Endometrium (tissue), 2 donors: Measurements from ENCODE around the gene GBX2.

Source experiments
- FAIRE-seq: peaks from 2 replicates; lab custom pipeline; 2012; peaks lifted over from hg19 to GRCh38; lab: Jason Lieb, UNC
- donor health status: control.
- donor health status: control.

The GBX2 gene

GRCh38 chr2:236167297-236168109 is 683 bp downstream of the GBX2 start:
- no peak for FAIRE-seq

- no peak for FAIRE-seq
Observed at GRCh38 chr2:236166796-236167296, 1.3 kb downstream of the GBX2 start.

- no peak for FAIRE-seq
Observed at GRCh38 chr2:236165842-236166795, 2.1 kb downstream of the GBX2 start.

GRCh38 chr2:236164925-236165841 is 3.0 kb downstream of the GBX2 start:
- no peak for FAIRE-seq

GRCh38 chr2:236164201-236164924 is 3.8 kb downstream of the GBX2 start:
- FAIRE-seq, result no peak

GRCh38 chr2:236163471-236164200 is 4.5 kb downstream of the GBX2 start:
- no peak for FAIRE-seq

- no peak for FAIRE-seq
Observed at GRCh38 chr2:236162882-236163470, 5.2 kb downstream of the GBX2 start.

GRCh38 chr2:236162031-236162845 is 5.9 kb downstream of the GBX2 start:
- FAIRE-seq, result no peak

GRCh38 chr2:236161531-236161930 is 6.7 kb downstream of the GBX2 start:
- FAIRE-seq, result no peak

GRCh38 chr2:236161082-236161462 is 7.1 kb downstream of the GBX2 start:
- FAIRE-seq, result no peak

- FAIRE-seq, result no peak
Observed at GRCh38 chr2:236160366-236161081, 7.7 kb downstream of the GBX2 start.

- no peak for FAIRE-seq
Observed at GRCh38 chr2:236159778-236160170, 8.4 kb downstream of the GBX2 start.

- no peak for FAIRE-seq
Observed at GRCh38 chr2:236158969-236159777, 9.0 kb downstream of the GBX2 start.

GRCh38 chr2:236157815-236158498 is 10.2 kb downstream of the GBX2 start:
- FAIRE-seq, result no peak

- no peak for FAIRE-seq
Observed at GRCh38 chr2:236157366-236157765, 10.8 kb downstream of the GBX2 start.

GRCh38 chr2:236156860-236157194 is 11.4 kb downstream of the GBX2 start:
- FAIRE-seq, result no peak
